Type B pancreatic cell (in vitro differentiated cells): ENCODE data around the gene MEX3C. TPM values are rescaled to one million over a fixed set of nuclear protein-coding genes. Genes with fewer than 3 reads are reported as not detected.

ENCODE experiments used
- DNase-seq: peaks from one replicate; pipeline ENCODE4 v3.0.0; 2021; ENCODE audit warnings: mixed read lengths; ENCODE audit not compliant: unreplicated experiment; ENCODE audit errors: extremely low spot score
- H3K27ac Mint-ChIP-seq: 2 replicates; pipeline ENCODE4 v1.8.0; 2021; ENCODE audit warnings: mild to moderate bottlenecking, mixed read lengths
- H3K27me3 Mint-ChIP-seq: 2 replicates; pipeline ENCODE4 v1.8.0; 2021; ENCODE audit warnings: mixed read lengths
- H3K36me3 Mint-ChIP-seq: 2 replicates; pipeline ENCODE4 v1.8.0; 2021; ENCODE audit warnings: mixed read lengths
- H3K4me1 Mint-ChIP-seq: one replicate; pipeline ENCODE4 v1.8.0; 2021; ENCODE audit warnings: mixed read lengths; ENCODE audit not compliant: unreplicated experiment
- H3K4me3 Mint-ChIP-seq: 2 replicates; pipeline ENCODE4 v1.8.0; 2021; ENCODE audit warnings: mild to moderate bottlenecking, mixed read lengths
- H3K9me3 Mint-ChIP-seq: 2 replicates; pipeline ENCODE4 v1.8.0; 2021; ENCODE audit warnings: mixed read lengths
- total RNA-seq: library from RNA; stranded (reverse); gene quantifications from 2 replicates; pipeline ENCODE4 v1.2.1, GENCODE V29; 2021; ENCODE audit warnings: low replicate concordance
- TF ChIP-seq, protein P1 (sequence below): fragments of 200-600 bp; sonication (generic); conservative IDR thresholded peaks from 2 replicates; pipeline ENCODE4 v1.5.0; 2021; ENCODE audit warnings: antibody characterized with exemption, mild to moderate bottlenecking

MEX3C gene
- total RNA-seq, 1 donor from 2014 or later: 69.5 TPM

GRCh38 chr18:51153659-51154371 is 43.7 kb downstream of the MEX3C start:
- Mint-ChIP-seq H3K4me3 (no peak overlapping the region), H3K9me3 (peaks cover 5% of the 10 kb centered on the region), H3K27me3 (no peaks in the 10 kb centered on the region), H3K27ac (no peak overlapping the region), H3K36me3 (no peaks in the 10 kb centered on the region), H3K4me1 (peaks cover 5% of the 10 kb centered on the region)
- TF ChIP-seq, protein P1, sequence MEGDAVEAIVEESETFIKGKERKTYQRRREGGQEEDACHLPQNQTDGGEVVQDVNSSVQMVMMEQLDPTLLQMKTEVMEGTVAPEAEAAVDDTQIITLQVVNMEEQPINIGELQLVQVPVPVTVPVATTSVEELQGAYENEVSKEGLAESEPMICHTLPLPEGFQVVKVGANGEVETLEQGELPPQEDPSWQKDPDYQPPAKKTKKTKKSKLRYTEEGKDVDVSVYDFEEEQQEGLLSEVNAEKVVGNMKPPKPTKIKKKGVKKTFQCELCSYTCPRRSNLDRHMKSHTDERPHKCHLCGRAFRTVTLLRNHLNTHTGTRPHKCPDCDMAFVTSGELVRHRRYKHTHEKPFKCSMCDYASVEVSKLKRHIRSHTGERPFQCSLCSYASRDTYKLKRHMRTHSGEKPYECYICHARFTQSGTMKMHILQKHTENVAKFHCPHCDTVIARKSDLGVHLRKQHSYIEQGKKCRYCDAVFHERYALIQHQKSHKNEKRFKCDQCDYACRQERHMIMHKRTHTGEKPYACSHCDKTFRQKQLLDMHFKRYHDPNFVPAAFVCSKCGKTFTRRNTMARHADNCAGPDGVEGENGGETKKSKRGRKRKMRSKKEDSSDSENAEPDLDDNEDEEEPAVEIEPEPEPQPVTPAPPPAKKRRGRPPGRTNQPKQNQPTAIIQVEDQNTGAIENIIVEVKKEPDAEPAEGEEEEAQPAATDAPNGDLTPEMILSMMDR: no peak
- DNase-seq: no peak

GRCh38 chr18:51151568-51152511 is 45.6 kb downstream of the MEX3C start:
- Mint-ChIP-seq H3K27ac (no peak overlapping the region), H3K4me3 (no peak overlapping the region), H3K4me1 (peaks cover 5% of the 10 kb centered on the region), H3K27me3 (no peaks in the 10 kb centered on the region), H3K9me3 (peaks cover 5% of the 10 kb centered on the region), H3K36me3 (no peaks in the 10 kb centered on the region)
- no peak for DNase-seq
- TF ChIP-seq, protein P1: no peak

DNA sequence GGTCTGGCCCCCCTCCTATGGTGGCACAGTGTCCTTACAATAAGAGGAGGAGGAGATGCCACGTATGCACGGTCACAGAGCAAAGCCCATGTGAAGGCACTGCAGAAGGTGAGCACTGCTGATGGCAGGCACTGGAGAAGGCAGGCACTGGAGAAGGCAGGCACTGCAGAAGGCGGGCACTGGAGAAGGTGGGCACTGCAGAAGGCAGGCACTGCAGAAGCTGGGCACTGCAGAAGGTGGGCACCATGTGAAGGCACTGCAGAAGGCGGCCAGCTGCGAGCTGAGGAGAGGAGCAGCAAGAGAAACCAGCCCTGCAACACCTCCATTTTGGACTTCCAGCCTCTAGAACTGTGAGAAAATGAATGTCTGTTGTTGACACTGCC is 46.3 kb downstream of the MEX3C start:
- no peak for DNase-seq
- Mint-ChIP-seq H3K27ac (no peak overlapping the region), H3K36me3 (no peaks in the 10 kb centered on the region), H3K27me3 (no peaks in the 10 kb centered on the region), H3K4me1 (peaks cover 5% of the 10 kb centered on the region), H3K9me3 (peaks cover 5% of the 10 kb centered on the region), H3K4me3 (no peak overlapping the region)
- TF ChIP-seq, protein P1: no peak

DNA sequence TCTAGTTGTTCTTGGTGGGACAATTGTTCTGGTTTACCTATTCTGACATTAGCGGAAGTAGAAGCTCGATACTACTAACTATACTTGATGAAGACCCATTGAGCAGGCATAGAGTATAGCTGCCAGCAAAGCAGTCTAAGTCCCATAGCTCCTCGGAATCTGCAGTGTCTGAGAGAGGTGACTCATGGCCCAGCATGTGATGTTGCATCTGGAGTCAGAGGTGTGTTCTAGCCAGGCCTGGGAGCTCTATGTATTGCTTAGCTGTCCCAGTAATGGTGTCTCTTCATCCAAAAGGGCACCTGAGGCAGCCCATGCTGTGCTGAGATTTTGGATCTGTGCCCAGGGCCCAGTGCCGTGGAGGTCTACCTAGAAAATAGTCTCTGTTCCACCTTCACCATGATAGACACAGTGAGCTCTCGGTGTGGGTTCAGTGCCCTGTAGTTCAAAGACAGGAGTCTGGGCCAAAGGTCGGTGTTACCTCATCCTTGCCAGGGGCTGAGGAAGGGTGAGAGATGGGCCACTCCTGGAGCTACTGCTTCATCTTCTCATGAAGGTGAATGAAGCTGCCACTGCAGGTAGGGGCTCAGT is 47.3 kb downstream of the MEX3C start:
- peaks cover 5% of the 10 kb centered on the region for H3K4me1 Mint-ChIP-seq
- H3K4me3 Mint-ChIP-seq: peak overlapping the region; percentile 26

DNA sequence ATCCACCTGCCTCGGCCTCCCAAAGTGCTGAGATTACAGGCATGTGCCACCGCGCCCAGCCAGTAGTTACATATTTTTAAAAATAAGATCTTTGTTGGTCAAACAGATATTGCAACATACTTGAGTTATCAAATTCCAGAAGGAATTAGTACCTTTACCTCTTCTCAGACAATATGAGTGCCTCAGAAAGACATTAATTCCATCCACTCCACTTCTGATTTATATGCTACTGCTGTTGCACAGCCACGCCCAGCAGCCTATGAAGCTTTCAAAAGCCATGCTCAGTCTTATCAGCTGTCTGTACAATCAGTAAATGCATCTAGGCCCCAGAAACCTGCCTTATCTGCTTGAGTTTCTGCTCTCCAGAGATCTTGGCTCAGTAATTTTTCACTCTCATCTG is 47.8 kb downstream of the MEX3C start:
- Mint-ChIP-seq H3K9me3 (peaks cover 5% of the 10 kb centered on the region), H3K4me1 (peaks cover 5% of the 10 kb centered on the region), H3K27me3 (no peaks in the 10 kb centered on the region), H3K4me3 (peak overlapping the region; percentile 26), H3K27ac (peak overlapping the region; percentile 67), H3K36me3 (no peaks in the 10 kb centered on the region)
- no peak for DNase-seq
- TF ChIP-seq, protein P1: no peak

More for the DNA sequence above, 47.3 kb downstream of the MEX3C start:
- Mint-ChIP-seq H3K27ac (peak overlapping the region; percentile 67), H3K36me3 (no peaks in the 10 kb centered on the region), H3K9me3 (peaks cover 5% of the 10 kb centered on the region), H3K27me3 (no peaks in the 10 kb centered on the region)
- DNase-seq: no peak
- TF ChIP-seq, protein P1: no peak
